HepG2 (cell line): ENCODE measurements around the gene PAN2. TPM values are rescaled to one million over a fixed set of nuclear protein-coding genes. Genes with fewer than 3 reads are reported as not detected.

Experiments
- AGO1 ChIP-seq: fragments of 200-400 bp; formaldehyde crosslinking; IDR thresholded peaks from 2 replicates; pipeline ENCODE4 v1.6.1; 2017; ENCODE audit warnings: mild to moderate bottlenecking, low read depth, low read length, moderate library complexity; ENCODE audit not compliant: poor library complexity, severe bottlenecking
- GATAD1 ChIP-seq: IDR thresholded peaks from 2 replicates; pipeline ENCODE4 v1.6.1; 2016; ENCODE audit warnings: missing genetic modification reagents, missing compliant biosample characterization
- GMEB2 ChIP-seq: IDR thresholded peaks from 2 replicates; pipeline ENCODE4 v1.6.1; 2016; ENCODE audit warnings: missing biosample characterization, missing genetic modification reagents, low read depth
- JDP2 ChIP-seq: sonication (generic); formaldehyde crosslinking; IDR thresholded peaks from 2 replicates; pipeline ENCODE4 v1.8.1; 2022; ENCODE audit warnings: missing genetic modification reagents, borderline replicate concordance
- MED8 ChIP-seq: sonication (generic); formaldehyde crosslinking; IDR thresholded peaks from 2 replicates; pipeline ENCODE4 v1.8.1; 2023; ENCODE audit warnings: mild to moderate bottlenecking, missing genetic modification reagents; ENCODE audit not compliant: insufficient replicate concordance
- MLXIP ChIP-seq: sonication (generic); formaldehyde crosslinking; IDR thresholded peaks from 2 replicates; pipeline ENCODE4 v1.9.0; 2021; ENCODE audit warnings: missing genetic modification reagents, borderline replicate concordance
- RERE ChIP-seq: IDR thresholded peaks from 2 replicates; pipeline ENCODE4 v1.6.1; 2016; ENCODE audit warnings: low read depth, missing genetic modification reagents, missing compliant biosample characterization
- SRF ChIP-seq: IDR thresholded peaks from 2 replicates; pipeline ENCODE4 v1.6.1; 2011; ENCODE audit warnings: mild to moderate bottlenecking, low read depth, low read length, moderate library complexity
- SYNCRIP ChIP-seq: fragments of 200-400 bp; formaldehyde crosslinking; IDR thresholded peaks from 2 replicates; pipeline ENCODE4 v1.6.1; 2018; ENCODE audit warnings: mild to moderate bottlenecking, low read depth, low read length; ENCODE audit not compliant: insufficient read depth
- TP53 ChIP-seq: sonication (generic); formaldehyde crosslinking; conservative IDR thresholded peaks from 2 replicates; pipeline ENCODE4 v1.4.0; 2020; ENCODE audit warnings: missing genetic modification reagents
- ZFP90 ChIP-seq: sonication (generic); formaldehyde crosslinking; IDR thresholded peaks from 2 replicates; pipeline ENCODE4 v1.8.0; 2022; ENCODE audit warnings: missing genetic modification reagents, mild to moderate bottlenecking, inconsistent platforms, borderline replicate concordance
- ZNF274 ChIP-seq: sonication (generic); formaldehyde crosslinking; IDR thresholded peaks from 2 replicates; pipeline ENCODE4 v1.5.1; 2020; ENCODE audit warnings: mild to moderate bottlenecking, missing genetic modification reagents
- ZNF335 ChIP-seq: sonication (generic); formaldehyde crosslinking; IDR thresholded peaks from 2 replicates; pipeline ENCODE4 v1.4.0; 2020; ENCODE audit warnings: missing genetic modification reagents
- ZNF343 ChIP-seq: sonication (generic); formaldehyde crosslinking; IDR thresholded peaks from 2 replicates; pipeline ENCODE4 v1.4.0; 2020; ENCODE audit warnings: mild to moderate bottlenecking, missing genetic modification reagents
- ZNF414 ChIP-seq: sonication (generic); formaldehyde crosslinking; IDR thresholded peaks from 2 replicates; pipeline ENCODE4 v1.5.0; 2020; ENCODE audit warnings: missing genetic modification reagents
- ZNF556 ChIP-seq: sonication (generic); formaldehyde crosslinking; IDR thresholded peaks from 2 replicates; pipeline ENCODE4 v1.4.0; 2020; ENCODE audit warnings: mild to moderate bottlenecking, missing genetic modification reagents, borderline replicate concordance
- polyA plus RNA-seq, 8 experiments: library from polyadenylated mRNA; depleted of rRNA in 3 of 8; stranded (reverse) in 7 of 8; unstranded in 1 of 8; fragments of >200 nt; fragmentation: Illumina TruSeq in 4 of 8; extraction: Trizol in 4 of 8; gene quantifications; 2 replicates each; pipeline versions ENCODE4 v1.2.1 to v1.2.3, GENCODE V29; 2011 to 2016; ENCODE audit warnings: low read depth in 4 of 8, missing spikeins in 1 of 8, mixed read lengths in 1 of 8; ENCODE audit not compliant: insufficient read depth in 1 of 8
- total RNA-seq, 5 experiments: library from RNA; depleted of rRNA; stranded (reverse); fragments of >200 nt; fragmentation: Illumina TruSeq; extraction: Trizol; gene quantifications; 2 replicates each; pipeline ENCODE4 v1.2.3, GENCODE V29; 2016; ENCODE audit warnings: low read depth in 1 of 5

Gene PAN2
- total and polyA plus RNA-seq, 2 of the 13 experiments (the other 11 are each of a cell fraction or from before 2014, with no cell fraction given) = 27.2 to 61.1 TPM

GRCh38 chr12:56359851-56360767, 26.3 kb upstream of the PAN2 start, which contains the start of gene STAT2 (continued):
- no peak for TF ChIP-seq MLXIP (CRISPR knock-in tag)
- no peak for TF ChIP-seq ZNF414
- 0 out of 2 replicates have a peak, but pooled peaks have one; percentile 55 for TF ChIP-seq ZNF343
- TF ChIP-seq GATAD1 (CRISPR knock-in tag) = peak; percentile 69; the same call in 1 of the 2 replicates
- TF ChIP-seq AGO1 = peak; percentile 57
- no peak for TF ChIP-seq MED8 (CRISPR knock-in tag)
- TF ChIP-seq TP53 = no peak
- peak; percentile 26; the same call in 1 of the 2 replicates for TF ChIP-seq ZNF335
- no peak for TF ChIP-seq SYNCRIP
- no peak for TF ChIP-seq JDP2 (CRISPR knock-in tag)
- no peak for TF ChIP-seq SRF
- TF ChIP-seq ZFP90 (CRISPR knock-in tag) = no peak
- 0 out of 2 replicates have a peak, but pooled peaks have one; percentile 38 for TF ChIP-seq ZNF274 (CRISPR knock-in tag)
- no peak for TF ChIP-seq GMEB2 (CRISPR knock-in tag)
- TF ChIP-seq RERE (CRISPR knock-in tag) = no peak
- no peak for TF ChIP-seq ZNF556 (CRISPR knock-in tag)
